NT2/D1 (cell line): ENCODE measurements around the gene FAF2.

ENCODE experiments used
- YY1 ChIP-seq: IDR thresholded peaks from 2 replicates; pipeline ENCODE4 v1.6.1; 2011; ENCODE audit not compliant: insufficient read length, insufficient read depth
- ZNF274 ChIP-seq: IDR thresholded peaks from 2 replicates; pipeline ENCODE4 v1.6.1; 2011; ENCODE audit warnings: mild to moderate bottlenecking, low read depth, low read length

DNA sequence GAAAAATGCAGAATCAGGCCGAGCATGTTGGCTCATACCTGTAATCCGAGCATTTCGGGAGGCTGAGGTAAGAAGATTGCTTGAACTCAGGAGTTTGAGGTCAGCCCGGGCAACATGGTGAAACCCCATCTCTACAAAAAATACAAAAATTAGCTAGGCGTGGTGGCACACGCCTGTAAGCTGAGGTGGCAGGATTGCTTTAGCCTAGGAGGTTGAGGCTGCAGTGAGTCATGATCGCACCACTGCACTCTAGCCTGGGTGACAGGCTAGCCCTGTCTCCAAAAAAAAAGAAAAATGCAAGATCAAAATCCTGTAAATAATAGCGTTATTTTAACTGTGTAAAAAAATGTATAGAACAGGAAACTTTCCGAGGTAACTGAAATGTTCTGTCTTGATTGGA lies 49.7 kb downstream of the FAF2 start:
- no peak for TF ChIP-seq YY1
- no peak for TF ChIP-seq ZNF274
